HG02943 (cell line): ENCODE data around the gene TSPAN9.

Experiments
- ATAC-seq: cut with Tn5 transposase; IDR thresholded peaks from one replicate; pipeline ENCODE4 v1.9.1; 2021; ENCODE audit warnings: mild to moderate bottlenecking, low read depth, moderate library complexity; ENCODE audit not compliant: unreplicated experiment

The TSPAN9 gene

DNA sequence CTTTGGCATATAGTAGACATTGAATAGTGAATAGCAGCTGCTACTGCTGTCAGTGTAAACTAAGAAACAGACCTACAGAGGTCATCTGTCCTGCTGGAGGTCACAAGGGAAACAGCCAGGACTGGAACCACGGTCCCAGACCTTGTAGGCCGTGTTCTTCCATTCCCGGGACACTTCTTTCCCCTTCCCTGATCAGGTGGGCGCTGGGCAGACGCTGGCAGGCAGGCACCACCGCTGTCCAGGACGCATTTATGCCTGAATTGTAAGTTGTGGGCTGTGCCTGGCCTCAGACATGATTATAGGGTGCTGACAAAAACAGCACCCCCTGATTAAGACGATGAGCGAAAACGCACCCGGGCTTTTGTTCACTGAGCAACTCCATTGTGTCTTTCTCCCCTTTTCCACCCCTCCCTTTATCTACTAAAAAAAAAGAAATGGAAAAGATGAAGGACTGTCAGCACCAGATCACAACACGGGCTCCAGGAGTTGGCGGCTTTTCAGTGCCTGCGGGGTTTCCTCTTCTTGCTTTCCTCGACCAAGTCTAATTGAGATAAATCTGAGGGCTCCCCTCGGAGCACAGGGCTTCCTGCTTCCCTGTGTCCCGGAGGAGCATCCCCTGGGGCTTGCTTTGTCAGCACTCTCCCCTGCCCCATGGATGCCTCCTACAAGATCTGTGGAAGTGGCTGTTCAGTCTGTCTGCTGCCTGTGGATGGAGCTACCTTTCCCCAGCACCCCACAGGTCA is 80.6 kb downstream of the TSPAN9 start:
- no peak for ATAC-seq

DNA sequence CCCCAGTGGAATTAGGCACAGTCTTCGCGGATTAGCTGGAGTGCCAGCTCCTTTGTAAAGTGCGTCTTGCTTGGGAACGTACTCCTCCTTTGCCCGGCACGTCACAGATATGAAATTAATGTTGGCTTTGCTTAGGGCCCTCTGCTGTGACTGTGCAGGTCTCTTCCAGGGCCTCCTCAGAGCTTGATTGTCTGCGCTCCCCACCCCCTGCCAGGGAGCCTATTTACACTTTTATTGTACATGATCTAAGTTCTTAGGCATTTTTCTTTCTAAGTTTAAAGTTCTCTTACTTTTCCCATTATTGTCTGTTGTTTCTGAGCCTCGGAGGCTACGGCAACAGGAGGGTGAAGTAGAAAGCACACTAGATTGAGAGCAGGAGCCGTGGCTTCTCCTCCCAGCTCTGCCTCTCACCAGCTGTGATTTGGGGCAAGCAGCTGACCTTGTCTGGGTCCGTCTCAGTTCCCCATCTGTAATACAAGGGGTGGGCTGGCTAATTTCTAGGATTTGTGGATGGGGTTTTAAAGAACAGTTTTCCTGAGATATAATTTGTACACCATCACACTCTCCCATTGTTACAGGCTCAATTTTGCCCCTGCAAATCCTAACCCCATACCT is 81.8 kb downstream of the TSPAN9 start:
- ATAC-seq, result no peak

DNA sequence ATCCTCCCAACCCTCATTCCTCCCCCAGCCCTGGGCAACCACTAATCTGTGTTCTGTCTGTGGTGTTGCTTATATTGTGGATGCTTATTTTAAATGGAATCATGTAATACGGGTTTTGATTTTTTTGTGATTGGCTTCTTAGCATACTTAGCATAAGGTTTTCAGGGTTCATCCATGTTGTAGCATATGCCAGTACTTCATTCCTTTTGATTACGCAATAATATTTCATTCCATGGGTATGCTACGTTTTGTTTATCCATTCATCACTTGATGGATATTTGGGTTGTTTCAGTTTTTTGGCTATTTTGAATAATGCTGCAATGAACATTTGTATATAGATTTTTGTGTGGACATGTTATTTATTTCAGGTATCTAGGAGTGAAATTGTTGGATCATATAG is 82.9 kb downstream of the TSPAN9 start:
- no peak for ATAC-seq

GRCh38 chr12:3161861-3162260 is 84.7 kb downstream of the TSPAN9 start:
- ATAC-seq, result no peak

DNA sequence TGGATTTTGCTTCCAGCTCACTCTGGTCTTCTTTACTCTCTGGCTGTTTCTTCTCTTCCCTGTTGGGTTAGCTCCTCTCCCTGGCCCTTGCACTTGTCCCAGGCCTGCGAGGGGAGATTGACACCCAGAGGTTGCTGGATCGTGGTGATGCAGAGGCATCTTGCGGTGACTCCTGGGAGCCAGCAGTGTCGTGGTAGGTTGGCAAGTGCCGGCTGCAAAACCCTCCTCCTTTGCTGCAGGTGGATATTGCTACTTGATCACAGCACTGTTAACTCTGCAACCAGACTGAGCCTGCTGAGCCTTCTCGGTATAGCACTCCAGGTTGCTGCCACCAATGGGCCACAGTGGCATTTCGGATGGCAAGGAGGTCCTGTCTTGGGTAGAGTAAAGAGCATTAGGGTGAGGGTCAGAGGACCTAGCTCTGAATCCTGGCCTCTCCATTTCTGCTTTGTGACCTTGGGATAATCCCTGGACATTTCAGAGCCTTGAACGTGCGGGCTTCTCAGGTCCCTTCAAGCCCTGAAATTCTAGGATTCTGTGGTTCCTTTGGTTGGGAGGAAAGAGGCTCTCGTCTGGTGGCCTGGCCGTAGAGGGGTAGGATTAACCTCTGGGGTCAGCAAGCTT is 87.4 kb downstream of the TSPAN9 start:
- ATAC-seq, result no peak

GRCh38 chr12:3165078-3165980 is 88.2 kb downstream of the TSPAN9 start:
- ATAC-seq, result no peak

DNA sequence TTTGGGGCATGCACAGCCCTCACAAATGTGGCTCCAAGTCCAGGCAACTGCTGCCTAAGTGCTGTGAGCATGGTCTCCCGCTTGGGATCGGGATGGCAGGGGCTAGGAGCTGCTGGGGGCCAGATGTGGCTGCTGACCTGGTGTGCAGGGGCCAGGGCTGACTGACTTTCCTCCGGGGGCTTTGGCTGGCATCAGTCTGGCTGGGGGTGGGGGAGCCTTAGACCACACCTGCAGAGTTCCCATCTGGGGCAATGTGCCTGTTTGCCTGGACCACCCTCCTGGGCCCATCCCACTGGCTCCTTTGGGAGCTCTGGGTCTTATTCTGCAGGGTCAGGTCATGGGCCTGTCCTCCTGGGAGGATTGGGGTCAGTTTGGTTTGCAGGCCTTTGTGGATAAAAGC is 90.5 kb downstream of the TSPAN9 start:
- ATAC-seq, result no peak

GRCh38 chr12:3168223-3169221 is 91.3 kb downstream of the TSPAN9 start:
- no peak for ATAC-seq

DNA sequence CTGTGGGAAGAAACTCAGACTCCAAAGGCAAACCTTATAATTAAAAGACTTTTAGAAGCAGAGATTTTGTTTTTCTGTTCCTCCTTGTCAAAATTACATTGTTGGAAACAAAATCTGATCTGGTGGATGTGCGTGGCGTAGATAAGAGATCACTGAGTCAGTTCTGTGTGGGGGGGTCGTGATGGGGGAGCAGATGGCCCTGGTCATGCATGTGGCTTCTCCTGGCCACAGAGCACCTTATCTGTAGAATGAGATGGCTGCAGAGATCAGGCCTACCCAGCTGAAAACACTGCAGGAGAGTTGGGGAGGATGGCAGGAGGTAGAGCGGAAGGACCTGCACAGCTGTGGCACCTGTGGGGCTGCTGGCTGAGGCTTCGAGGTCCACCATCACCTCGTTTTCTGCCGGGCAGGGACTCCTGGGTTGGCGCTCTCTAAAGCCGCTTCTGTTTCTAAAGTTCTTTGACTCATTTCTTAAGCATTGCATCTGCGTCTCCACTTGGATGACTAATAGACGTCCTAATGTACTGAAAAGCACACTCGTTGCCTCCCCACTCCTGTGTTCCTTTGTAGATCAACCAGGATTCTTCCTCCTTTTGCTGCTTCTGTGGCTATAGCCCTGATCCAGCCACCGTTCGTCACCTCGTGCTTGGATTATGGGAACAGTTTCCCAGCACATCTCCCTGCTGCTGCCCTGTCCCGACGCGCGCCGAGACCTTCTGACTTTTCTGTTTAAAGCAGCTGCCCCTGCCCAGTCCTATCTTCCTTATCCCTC is 93.4 kb downstream of the TSPAN9 start:
- no peak for ATAC-seq

GRCh38 chr12:3171195-3171591 is 94.0 kb downstream of the TSPAN9 start:
- ATAC-seq, result no peak

- ATAC-seq, result no peak
Observed at GRCh38 chr12:3172124-3173007, 95.2 kb downstream of the TSPAN9 start.

DNA sequence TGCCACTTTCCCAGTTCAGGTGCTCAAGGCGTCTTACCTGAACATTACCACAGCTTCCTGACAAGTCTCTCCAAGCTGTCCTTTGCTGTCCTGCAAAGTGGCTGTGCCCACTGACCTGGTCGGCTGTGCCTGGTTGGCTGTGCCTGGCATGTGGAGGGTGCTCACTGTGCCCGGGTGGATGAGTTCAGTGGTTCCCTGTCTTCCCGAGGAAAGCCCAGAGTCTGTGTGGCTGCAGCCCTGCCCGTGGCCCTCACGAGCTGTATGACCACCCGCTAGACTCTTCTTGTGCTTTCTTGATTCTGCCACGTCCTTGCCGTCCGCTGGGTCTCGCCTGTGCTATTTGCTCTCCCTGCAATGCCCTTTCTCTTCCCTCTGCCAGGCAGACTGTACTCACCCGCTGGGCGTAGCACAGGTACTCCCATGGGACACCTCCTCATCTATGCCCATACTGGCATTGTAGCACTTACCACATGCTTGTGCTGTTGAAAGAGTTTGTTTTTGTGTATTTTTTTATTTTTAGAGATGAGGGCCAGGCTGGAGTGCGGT is 95.9 kb downstream of the TSPAN9 start:
- ATAC-seq, result no peak

DNA sequence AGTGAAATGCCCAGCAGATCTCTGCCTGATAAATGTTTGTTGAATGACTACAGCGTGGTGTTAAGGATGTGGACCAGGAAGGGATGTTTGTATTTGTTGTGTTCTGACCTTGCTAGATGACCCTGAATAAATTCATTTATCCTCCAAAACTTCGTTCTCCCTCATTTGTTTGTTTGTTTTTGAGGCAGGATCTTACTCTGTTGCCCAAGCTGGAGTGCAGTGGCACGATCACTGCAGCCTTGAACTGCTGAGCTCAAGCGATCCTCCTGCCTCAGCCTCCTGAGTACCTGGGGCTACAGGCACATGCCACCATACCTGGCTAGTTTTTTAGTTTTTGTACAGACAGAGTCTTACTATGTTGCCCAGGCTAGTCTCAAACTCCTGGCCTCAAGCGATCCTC is 96.7 kb downstream of the TSPAN9 start:
- no peak for ATAC-seq

DNA sequence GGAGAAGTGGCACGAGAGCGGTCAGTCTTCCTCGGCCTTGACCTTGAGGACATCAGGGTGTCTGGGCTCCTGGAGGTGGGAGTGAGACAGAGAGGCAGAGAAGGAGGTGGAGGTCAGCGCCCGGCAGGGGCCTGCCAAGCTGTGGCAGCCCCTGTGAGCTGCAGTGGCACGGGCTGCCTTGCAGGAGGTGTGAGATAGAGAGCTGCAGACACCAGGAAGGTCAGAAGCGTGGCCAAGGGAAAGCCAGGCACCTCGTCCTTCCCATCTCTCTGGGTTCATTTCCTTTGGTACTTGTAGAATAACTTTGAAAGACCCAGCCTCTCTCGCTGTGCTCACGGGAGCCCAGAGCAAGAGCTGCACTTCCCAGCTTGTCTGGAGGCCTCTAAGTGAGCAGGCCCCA is 98.1 kb downstream of the TSPAN9 start:
- no peak for ATAC-seq

DNA sequence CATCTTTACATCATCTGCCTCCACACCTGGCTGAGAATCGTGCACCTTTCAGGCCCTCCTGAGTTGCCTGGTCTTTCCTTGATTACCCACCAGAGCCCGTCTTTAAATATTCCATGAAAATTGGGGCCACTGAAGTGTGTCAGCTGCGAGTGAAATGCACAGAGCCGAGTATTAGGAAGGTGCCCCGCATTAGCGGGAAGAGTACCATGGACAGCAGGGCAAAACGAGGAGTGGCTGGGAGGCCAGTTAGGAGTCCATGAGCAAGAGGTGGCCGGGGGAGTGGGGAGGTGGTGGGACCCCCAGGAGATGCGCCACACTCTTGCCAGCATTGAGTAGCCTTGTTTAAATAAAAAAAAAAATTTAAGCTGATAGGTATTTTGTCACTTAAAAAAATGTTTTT is 99.6 kb downstream of the TSPAN9 start:
- no peak for ATAC-seq

DNA sequence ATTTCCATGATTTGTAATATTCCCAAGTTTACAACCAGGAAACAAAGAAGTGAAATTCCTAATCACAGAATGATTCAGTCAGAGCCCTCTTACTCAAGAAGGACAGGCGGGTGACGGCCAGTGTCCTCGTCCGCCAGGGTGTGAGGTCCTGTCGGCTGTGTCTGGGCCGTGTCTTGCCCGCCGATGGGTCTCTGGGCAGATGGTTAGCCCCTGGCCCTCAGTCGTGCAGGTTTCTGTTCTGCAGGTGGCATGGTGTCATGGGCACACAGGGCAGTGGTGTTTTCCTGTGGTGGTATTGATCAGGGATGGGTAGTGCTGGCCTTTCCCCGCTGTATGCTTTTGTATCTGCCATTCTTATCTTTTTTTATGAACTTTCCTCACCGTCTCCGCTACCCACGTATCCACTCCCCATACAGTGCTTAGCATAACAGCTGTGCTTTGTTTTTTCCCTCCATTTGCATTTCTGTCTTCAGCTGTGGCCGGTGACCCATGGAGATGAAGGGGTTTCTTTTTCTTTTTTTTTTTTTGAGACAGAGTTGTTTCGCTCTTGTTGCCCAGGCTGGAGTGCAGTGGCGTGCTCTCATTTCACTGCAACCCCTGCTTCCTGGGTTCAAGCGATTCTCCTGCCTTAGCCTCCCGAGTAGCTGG is 100.7 kb downstream of the TSPAN9 start:
- ATAC-seq, result no peak

DNA sequence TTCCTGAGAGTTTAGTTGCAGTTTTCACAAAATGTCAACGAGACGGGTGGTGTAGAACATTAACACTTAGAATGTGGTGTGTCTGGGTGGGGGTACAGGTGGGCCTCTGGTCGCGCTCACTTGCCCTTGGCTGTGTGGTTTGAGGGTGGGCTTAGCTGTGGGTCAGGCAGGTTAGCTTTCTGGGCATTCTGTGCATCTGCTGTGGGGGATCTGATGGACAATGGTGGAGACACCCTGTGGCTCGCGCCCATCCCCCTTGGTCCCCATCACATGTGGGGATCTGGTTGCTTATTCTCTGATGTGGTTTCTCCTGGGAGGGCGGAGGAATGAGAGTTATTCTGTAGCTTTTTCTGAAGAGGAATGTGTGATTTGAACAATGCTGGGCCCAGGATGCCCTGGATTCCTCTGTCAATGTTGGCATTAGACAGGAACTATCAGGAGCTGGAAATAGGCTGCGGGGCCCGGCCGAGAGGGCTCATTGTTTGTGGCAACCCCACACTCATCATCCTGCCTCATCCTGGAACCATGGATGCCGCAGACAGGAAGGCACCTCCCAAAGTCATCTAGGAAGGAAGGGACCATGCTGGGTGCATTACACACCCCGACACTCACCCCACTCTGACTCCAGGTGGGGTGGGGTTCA is 101.6 kb downstream of the TSPAN9 start:
- ATAC-seq, result no peak
